ENCODE results near the gene KCNN3. TPM values are rescaled to one million over a fixed set of nuclear protein-coding genes. Genes with fewer than 3 reads are reported as not detected.

KCNN3 gene
- polyA plus RNA-seq, 4 donors, result 2.3 to 6.3 (median 2.8) TPM

DNA sequence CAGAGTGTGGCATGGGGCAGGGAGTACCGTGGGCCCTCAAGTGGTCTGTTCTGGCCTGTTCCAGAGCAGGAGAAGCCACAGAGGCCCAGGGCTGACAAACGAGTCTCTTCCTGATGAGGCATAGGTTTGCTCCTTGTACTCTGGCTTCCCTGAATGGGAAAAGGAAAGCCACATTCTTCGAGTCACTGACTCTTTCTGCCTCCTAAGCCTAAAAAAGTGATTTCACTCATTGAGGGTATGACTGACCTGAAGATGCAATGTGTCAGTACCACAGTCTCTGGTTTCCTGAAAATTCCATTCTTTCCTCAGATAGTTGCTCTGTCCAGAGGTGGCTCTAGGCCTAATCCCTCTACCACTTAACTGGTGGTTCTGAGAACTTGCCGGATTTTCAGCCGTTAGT, 92.3 kb downstream of the KCNN3 start:
- no peak for DNase-seq (ENCODE audit: low read depth in 4 of 4, low spot score in 3 of 4)

DNA sequence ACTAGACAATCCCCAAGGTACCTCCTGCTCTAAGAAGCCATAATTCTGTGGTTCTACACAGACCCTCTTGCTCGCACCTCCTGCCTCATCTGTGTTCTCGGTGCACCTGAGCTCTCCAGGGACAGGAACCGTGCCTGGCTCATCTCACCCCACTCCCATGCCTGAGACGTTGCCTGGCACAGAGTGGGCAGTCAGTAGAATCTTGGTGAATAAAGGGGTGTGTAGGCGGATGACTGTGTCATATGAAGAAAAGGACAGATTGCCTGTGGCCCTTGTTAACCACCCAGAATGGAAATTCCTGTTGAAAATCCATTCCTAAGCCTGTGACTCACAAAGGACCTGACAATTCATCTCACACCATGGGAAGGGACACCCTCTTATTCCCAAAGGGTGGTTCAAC, 92.9 kb downstream of the KCNN3 start:
- no peak for DNase-seq (ENCODE audit: low read depth in 4 of 4, low spot score in 3 of 4)

DNA sequence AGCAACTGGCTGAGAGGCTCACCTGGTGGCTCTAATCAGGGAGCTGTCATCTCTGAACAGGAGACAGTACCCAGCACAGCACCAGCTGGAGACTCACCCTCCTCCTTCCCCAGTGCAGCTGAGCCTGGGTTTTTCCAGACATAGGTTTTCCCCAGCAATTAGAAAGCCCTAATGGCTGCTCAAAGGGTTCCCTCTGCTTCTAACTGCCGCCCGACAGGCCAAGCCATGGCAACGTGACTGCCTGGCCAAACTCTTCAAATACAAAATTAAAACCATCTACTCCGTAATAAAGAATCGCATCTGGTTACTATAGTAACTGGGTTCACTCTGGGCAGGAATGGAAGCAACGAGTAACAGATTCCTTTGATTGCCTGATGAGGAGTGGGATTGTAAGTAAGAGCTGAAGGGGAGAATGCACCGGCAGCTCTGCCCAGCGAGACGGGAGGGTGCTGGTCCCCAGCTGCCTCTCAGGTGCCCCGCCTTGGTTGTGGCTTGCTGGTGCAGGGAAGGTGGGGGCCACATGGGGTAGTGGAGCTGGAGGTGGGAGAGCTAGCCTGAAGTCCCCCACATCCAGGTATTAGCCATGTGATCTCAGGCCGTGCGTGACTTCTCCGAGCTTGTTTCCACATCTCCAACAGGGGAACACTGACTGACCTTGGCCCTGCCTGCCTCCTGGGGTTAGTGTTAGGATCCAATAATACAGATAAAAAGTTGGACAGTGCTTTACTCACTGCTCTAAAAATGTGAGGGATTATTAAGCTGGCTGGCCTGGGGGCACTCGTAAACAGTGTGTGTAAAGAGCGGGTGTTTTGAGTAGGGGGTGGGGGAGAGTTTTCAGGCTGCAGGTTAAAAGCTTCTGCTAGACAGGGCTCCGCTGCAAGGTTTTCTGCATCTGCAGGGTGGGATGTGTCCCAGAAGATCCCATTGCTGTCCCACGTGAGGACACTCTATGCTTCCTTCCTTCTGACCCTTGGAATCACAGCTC, 94.2 kb downstream of the KCNN3 start:
- DNase-seq (ENCODE audit: low read depth in 4 of 4, low spot score in 3 of 4), result no peak

DNA sequence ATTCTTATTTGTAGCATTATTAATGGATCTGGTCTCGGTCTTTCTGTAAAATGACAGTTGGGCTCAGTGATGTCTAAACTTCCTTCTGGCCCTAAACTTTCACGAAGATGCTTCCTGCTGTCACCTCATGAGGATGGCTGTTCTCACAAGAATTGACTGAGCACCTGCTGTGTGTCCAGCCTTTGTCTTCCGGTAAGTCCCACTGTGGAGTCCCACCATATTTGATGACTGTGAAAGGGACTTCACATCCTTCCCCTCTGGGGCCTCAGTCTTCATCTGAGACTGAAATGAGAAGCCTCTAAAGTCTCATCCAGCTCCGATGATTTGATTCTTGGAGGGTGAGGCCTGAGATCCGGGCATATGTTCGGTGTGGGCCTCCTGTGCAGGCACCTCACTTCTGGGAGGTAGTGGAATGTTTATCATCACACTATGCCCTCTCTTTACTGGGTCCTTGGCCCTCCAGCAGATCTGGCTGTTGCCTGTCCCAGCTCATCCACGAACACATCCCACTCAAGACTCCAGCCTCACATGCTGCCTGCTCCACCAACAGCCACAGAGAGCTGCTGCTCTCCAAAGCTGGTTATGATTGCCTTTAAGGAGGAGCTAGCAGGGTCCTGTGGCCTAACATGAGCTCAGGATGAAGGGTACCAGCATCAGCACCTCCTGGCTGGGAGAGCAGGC, 95.8 kb downstream of the KCNN3 start:
- no peak for DNase-seq (ENCODE audit: low read depth in 4 of 4, low spot score in 3 of 4)

DNA sequence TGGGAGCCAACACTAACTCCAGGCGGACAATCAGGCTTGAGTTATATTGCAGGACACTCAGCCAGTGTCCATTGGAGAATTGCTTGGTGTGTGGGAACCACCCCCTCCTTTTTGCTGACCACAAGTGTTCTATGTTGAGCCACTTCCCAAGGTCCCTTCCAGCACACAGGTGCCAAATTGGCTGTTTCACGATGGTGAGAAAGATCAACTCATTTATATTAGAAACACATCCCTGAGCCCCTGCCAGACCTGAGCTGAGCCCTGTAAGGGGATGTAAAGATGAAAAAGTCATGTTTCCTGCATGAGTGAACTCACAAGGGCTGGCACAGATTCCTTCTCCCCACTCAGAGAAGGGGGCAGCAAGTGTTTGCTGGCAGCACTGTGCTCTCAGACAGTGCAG, 96.5 kb downstream of the KCNN3 start:
- no peak for DNase-seq (ENCODE audit: low read depth in 4 of 4, low spot score in 3 of 4)

DNA sequence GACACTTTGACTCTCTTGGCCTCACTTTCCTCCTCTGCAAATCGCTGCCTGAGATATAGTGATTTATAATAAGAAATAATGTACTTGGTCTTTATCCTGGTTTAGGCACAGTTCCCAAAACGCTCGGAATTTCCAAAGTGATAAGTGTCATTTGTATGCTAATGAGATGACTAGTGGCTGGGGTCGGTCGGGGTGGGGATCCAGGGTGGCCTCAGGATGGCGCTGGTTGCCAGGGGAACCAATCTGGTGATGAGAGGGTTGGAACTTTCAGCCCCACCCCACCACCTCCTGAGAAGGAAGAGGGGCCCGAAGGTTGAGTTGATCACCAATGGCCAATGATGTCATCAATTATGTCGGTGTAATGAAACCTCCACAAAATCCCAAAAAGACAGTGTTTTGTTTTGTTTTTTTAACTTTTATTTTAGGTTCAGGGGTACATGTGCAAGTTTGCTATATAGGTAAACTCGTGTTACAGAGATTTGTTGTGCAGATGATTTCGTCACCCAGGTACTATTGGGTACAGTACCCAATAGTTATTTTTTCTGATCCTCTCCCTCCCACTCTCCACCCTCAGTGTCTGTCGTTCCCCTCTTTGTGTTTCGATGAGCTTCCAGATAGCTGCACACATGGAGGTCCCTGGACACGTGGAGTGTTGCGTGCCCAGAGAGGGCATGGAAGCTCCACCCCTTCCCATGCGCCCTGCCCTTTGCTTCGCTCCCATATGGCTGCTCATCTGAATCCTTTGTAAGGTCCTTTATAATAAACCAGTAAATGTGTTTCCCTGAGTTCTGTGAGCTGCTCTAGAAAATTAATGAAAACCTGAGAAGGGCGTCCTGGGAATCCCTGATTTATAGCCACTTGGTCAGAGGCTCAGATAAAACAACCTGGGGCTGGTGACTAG, 97.2 kb downstream of the KCNN3 start:
- no peak for DNase-seq (ENCODE audit: low read depth in 4 of 4, low spot score in 3 of 4)

DNA sequence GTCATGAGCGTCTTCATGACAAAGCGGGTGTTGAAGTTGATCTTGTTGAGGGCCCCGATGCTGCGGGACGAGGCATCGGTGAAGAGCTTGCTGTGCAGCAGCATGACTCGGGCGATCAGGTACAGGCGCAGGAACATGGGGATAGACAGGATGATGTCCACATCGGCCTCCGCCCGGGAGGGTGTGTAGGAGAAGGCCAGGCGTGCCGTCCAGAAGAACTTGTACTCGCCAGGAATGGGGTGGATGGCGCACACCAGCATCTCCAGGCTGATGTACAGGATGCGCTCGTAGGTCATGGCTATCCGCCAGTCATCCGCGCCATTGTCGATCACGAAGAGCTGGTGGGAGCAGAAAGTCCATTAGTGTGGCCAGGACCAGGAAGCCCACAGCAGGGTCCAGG, 98.0 kb downstream of the KCNN3 start:
- DNase-seq (ENCODE audit: low read depth in 4 of 4, low spot score in 3 of 4), result no peak

DNA sequence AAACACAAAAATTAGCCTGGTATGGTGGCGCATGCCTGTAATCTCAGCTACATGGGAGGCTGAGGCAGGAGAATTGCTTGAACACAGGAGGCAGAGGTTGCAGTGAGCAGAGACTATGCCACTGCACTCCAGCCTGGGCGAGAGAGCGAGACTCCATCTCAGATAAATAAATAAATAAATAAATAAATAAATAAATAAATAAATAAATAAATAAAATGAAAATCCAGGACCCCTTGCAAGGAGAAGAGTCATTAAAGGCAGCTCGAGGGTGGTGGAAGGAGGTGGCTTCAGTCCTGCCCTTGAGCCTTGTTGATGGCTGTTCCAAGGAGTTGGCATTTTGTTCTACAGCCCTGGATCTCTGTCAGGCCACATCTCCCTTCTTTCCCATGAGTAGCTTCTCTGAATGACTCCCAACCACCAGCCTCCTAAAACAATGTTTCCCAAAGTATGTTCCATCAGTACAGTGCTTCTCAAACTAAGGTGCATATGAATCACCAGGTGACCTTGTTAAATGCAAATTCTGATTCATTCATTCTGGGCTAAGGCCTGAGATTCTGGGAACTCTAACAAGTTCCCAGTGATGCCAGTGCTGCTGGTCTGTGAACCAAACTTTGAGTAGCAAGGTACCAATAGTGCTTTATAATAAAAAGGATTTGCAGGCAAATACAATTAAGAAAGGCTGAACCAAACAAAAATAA, 99.0 kb downstream of the KCNN3 start:
- DNase-seq (ENCODE audit: low read depth in 4 of 4, low spot score in 3 of 4), result no peak

DNA sequence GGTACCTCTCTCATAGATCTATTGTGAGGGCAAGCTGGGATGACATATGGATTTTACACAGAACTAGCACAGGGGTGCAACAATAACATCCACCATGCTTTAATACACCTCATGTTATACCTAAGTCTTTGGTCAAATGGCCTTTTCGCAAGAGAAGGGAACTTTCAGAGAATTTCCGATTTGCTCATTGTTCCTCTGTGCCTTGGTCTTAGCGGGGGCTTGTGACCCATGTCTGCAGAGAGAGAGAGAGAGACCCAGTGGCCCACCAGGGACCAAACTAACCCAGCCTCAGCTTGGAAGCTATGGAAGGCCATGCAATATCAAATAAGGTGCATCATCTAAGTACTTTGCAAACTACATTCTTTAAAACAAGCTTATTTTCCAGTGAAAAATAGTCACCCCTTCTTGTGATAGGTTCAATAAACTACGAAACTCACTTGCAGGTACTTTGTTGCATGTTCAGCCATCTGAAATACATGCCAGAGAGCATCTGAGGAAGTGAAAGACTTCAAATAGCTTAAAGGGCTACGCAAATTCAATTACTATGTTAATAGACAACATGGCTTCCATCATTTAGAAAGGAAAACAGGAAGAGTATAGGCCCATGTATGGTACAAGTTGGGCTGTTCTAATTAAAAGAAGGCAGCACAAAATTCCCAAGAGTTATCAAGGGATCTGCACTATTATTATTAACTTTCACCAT, 100.7 kb downstream of the KCNN3 start:
- DNase-seq (ENCODE audit: low read depth in 4 of 4, low spot score in 3 of 4), result no peak

DNA sequence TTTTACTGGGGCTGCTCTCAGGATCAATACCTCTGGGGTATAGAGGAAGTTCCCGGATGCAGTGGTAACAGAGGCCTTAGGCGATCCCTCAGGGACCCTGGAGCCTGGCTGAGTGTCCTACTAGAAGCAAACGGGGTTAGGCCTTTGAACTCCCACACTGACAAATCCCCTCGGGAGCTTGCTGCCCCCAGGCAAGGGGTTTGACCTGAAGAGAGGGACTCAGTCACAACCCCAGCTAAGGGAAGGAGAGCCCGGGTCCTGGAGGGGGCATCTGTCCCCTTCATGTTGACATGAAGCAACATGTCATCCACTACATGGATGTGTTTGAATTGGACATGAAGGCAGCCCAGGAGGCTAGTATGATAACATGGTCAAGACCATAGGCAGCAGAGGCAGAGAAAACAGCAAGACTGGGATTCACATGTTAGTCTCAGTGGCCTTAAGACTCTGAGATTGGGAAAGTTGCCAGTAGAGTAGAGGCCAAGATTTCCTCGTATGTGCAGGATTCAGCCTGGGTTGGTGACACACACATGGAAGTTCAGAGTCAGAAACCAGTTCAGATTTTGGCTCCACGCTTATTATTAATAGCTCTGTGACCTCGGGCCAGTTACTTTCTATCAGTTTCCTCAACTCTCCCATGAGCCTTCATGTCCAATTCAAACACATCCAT, 101.5 kb downstream of the KCNN3 start:
- no peak for DNase-seq (ENCODE audit: low read depth in 4 of 4, low spot score in 3 of 4)

DNA sequence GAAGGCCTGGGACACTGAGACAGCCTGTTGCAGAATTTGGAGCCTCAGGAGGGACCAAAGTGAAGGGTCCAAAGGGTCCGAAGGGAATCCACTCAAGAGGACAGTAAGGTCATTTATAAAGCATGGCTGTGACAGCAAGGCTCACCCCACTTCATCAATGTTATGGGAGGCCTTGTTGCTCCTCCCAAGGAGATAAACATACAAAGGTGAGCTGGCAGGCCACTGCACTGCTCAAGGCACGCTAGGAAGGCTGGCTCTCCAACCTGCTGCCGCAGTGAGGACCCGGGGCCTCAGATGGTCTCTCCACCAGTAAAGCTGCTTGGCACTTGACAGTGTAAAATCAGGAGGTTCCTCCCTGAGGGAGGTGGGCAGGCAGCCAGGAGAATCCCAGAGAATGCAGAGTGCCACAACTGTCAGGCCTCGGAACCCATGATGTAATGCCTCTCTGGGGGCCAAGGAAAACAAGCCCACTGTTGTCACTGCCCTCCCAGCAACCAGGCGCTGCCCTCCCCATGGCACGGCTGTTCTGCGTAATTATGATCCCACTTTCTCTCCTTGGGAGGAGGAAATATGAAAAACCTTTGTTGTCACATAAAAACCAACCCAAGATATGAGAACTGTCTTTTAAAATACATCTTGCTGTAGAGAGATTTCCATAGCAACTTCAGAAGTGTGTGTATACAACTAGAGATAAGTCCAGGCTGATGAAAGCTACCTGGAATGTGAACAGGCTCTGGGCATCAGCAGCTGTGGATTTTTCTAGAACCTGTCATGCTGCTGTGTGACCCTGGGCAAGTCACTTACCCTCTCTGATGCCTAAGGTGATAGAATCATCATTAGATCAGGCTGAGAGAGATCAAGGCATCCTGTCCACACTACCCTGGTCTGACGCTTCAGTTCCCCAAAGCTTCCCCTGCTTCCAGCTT, 102.5 kb downstream of the KCNN3 start:
- no peak for DNase-seq (ENCODE audit: low read depth in 4 of 4, low spot score in 3 of 4)

DNA sequence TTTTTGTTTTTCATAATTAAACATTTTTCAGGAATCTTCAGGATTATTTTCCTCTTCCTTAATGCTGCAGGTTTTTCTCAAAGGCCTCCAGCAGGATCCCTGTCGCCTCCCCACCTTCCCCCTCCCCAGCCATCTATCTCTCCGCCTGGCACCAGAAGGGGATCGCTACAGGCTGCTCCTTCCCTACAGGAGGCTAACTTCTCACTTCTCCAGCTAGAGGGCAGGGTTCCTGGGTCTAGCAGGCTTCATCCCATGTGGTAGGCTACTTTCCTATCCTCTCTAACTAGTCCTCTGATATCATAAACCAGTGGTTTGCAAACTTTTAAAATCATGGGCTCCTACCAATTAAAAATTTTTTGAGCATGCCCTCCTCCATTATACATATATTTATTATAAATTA, 104.1 kb downstream of the KCNN3 start:
- no peak for DNase-seq (ENCODE audit: low read depth in 4 of 4, low spot score in 3 of 4)

DNA sequence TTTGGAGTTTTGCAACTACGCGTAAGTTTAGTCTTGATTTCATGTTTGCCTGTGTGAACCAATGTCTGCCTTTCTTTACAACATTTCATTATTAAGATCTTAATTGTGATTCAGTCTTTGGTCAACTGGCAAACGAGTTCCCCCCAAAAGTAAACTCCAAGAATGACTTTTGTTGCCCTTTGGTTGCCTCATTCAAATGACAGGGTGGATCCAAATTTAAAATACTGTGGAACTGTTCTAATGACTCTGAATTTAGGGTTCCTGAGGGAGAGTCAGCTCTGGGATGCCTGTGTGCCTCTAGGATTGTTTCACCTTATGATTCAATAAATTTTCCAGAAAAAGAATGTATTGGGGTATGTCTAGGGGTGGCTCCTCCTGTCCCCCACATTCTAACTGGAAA, 105.3 kb downstream of the KCNN3 start:
- DNase-seq (ENCODE audit: low read depth in 4 of 4, low spot score in 3 of 4), result no peak

DNA sequence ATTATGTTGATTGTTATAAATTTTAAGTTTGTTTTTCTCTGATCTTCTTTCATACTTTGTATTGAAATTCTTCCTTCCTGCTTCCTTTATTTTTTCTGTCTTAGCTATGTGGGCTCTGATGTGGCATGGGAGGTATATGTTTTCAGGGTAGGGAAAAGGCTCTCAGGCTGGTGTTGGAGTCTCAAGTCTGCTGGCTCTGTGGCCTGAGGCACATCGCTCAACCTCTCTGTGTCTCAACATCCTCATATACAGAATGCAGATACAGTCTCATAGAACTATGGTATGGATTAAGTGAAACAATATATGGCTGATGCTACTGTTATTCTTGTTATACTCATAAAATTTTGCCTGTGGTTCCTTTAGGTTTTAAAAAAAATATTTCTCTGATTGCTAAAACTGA, 105.9 kb downstream of the KCNN3 start:
- no peak for DNase-seq (ENCODE audit: low read depth in 4 of 4, low spot score in 3 of 4)

DNA sequence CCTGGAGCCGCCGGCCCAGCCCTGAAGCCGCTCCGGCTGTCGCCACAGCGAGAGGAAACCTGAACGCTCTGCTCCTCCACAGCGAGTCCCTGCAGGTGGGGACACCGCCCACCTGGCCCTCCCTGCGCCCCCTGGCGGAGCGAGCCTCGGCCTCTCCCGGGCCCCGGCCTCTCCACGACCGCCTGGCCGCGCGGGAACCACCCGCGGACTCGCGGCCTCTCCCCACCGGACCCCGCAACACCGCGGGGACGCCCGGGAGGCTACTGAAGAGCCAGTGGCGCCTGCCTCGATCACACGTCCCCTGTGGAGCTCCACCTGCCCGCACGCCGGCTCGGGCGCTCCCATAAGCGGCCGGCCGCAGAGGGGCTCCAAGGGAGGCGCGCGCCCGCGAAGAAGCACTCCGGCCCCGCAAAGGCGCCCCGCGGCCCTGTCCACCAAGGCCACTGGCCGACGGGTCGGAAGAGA, 109.6 kb downstream of the KCNN3 start:
- DNase-seq (ENCODE audit: low read depth in 4 of 4, low spot score in 3 of 4), result no peak

DNA sequence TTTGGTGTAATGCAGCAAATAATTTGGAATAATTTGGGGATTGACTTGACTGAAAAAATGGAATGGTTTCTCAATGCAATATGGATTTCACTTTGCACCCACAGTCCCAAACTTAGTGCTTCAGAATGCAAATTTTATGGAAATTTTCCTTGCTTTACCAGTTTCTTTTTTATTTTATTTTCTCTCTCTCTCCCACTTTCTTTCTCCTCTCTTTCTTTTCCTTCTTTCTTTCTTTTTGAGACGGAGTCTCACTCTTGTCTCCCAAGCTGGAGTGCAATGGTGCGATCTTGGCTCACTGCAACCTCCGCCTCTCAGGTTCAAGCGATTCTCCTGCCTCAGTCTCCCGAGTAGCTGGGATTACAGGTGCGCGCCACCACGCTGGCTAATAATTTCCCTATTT, 110.3 kb downstream of the KCNN3 start:
- no peak for DNase-seq (ENCODE audit: low read depth in 4 of 4, low spot score in 3 of 4)

DNA sequence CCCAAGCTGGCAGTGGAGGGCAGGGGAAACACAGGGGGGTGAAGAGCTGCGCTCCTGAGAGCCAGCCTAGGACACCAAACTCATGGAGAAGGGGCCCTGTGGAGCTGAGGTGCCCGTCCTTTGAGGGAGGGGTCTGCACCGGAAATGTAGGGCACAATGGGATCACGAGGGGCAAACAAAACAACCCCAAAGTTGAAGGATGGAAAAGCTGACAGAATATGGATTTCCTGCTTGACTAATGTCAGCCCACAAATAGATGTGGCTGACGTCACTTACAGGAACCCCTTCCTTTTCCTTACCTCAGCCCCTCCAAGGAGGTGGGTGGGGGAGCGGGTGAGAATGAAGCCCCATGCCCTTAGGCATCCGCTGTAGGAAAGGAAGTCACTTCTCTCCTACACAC, 110.9 kb downstream of the KCNN3 start:
- DNase-seq (ENCODE audit: low read depth in 4 of 4, low spot score in 3 of 4), result no peak

DNA sequence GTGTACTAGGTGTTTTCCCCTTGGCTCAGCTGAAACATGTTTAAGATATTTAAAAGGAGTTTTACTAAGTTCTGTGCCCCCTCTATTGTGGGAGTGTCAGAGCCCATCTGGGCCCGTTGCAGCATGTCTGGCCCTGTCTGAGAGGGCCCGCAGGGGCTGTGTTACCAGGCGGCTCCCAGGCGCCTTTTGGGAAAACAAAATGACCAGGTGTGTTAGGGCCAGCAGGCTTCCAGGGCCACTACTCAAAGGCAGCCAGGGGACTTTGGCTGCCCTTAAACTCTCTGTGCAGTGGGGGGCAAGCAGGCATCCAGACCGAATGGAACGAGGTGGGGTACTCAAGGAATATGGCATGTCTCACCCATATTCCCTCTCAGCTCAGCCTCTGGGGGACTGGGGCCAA, 111.7 kb downstream of the KCNN3 start:
- DNase-seq (ENCODE audit: low read depth in 4 of 4, low spot score in 3 of 4), result no peak
